GM18526 (cell line): ENCODE data around the gene RTKN.

Experiments
- POLR2A ChIP-seq: IDR thresholded peaks from 3 replicates; pipeline ENCODE4 v1.6.1; 2011; ENCODE audit not compliant: insufficient read length; ENCODE audit errors: extremely low read depth

Gene RTKN

GRCh38 chr2:74462054-74462785 is 20.5 kb upstream of the RTKN start:
- TF ChIP-seq POLR2A, result peak; percentile 0

DNA sequence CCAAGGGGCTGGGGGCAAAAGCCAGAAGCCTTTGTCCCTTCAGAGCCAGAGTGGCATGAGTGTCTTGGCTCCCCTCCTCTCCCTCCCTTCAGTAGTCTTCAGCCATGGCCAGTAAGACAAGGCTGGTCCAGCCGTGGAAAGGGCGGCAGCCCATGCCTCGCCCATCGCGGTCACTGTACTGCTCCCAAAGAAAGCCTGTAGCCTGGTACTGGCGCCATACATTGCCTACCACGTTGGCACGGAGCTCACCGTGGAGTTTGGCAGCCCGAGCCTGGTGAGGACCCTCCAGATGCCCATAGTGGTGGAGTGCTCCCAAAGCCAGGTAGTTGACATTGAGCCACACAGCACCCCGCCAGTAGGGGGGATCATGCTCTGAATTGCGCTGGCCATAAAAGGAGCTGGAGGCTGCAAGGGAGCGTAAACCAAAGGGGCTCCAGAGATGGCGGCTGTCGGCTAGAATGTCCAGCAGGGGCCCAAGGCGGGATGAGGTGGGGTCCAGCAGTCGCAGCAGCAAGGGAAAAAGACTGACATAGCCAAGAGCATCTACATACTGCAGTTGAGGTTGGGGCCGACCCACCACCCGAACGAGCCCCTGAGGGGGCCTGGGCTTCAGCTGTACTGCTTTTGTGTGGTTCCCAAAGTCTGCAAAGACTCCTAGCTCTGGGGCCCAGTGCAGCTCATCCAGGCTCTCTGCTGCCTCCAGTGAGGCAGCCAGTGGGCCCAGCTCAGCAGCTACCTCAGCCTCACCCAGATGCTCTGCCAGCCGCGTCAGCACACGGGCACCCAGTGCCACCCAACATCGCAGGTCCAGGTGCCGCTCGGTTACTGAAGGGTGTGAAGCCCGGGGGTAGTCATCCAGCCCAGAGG is 19.7 kb upstream of the RTKN start:
- TF ChIP-seq POLR2A, result no peak

GRCh38 chr2:74458938-74459363 is 17.2 kb upstream of the RTKN start:
- TF ChIP-seq POLR2A, result no peak

DNA sequence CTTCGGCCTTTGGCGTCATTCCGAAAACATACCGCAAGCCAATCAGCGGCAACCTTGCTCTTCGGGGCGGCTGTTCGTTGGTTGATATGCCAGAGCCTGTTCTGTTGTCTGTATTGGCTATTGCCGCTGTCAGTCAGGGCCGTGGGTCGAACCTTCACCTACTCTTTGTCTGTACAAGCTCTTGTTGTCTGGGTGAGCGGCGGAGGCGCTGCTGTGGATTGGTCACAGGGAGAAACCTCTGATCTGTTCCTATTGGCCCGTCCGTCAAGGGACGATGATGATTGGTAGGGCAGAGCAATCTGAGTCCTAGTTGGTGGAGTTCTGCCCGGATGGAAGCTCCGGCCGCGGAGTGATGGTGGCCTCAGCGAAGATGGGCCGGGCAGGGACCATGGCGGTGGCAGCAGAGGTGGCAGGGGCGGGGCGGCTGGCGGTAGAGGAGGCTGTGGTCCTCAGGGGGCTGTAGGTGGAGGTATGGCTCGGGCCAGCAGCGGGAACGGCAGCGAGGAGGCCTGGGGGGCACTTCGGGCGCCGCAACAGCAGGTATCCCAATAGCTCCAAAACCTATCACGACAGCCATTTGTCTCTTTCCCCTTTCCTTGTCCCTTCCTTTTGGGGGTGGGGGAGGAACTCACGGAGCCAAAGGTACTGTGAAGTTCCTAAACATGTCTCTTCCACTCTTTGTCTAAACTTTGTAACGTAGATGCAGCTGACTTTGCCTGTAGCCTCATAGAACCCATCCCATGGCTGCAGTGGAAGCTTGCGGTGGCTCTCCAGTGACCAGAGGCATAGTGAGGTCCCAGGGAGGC is 16.6 kb upstream of the RTKN start, which contains the start of gene WBP1:
Gene WBP1, plus strand, starts transcription at position 307 of the 806 bp plus-strand sequence. Its CDS starts 165 bp downstream, at position 472.
- TF ChIP-seq POLR2A, result peak; percentile 56

DNA sequence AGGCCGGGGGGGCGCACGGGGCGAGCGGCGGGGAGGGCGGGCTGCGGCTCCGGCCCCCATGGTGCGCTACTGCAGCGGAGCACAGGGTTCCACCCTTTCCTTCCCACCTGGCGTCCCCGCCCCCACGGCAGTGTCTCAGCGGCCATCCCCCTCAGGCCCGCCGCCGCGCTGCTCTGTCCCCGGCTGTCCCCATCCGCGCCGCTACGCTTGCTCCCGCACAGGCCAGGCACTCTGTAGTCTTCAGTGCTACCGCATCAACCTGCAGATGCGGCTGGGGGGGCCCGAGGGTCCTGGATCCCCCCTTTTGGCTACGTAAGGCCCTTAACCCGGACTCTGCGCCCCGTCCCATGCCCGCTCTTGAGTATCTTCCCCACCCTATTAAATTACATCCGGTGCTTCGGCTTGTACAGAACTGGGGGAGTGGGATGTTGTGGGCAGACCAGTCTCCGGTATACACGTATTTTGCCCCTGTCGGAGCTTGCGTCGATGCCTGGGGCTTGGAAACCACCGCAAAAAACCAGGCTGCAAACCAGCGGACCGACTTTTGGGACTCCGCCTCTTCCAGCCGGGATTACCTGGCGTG is 15.9 kb upstream of the RTKN start:
- TF ChIP-seq POLR2A, result peak; percentile 44

GRCh38 chr2:74457129-74457548 is 15.4 kb upstream of the RTKN start:
- peak; percentile 24 for TF ChIP-seq POLR2A

- TF ChIP-seq POLR2A, result peak; percentile 41
These were observed 13.1 kb upstream of the RTKN start, which contains the start of gene INO80B for GRCh38 chr2:74454654-74455511. INO80B (plus strand) TSS chr2:74455087; CDS start chr2:74455117, 30 bp downstream.

GRCh38 chr2:74450570-74451190 is 8.9 kb upstream of the RTKN start:
- no peak for TF ChIP-seq POLR2A

DNA sequence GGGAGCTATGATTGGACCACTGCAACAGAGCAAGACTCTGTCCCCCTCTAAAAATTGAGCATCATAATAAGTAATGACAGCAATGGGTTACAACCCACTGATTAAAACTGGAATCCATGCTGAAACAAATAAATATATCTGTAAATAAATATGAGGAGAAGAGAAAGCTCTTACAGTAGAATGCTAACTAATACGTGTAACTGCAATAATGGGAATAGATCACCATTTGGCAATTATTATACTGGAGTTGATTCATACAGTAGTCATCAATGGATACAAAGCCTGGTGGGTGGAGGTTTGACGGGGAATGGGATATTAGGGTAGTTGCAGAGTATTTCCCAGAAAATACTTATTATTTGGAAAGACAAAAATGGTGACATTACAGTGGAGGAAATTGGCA is 7.0 kb upstream of the RTKN start:
- TF ChIP-seq POLR2A, result no peak

GRCh38 chr2:74447230-74447999 is 5.7 kb upstream of the RTKN start:
- no peak for TF ChIP-seq POLR2A

DNA sequence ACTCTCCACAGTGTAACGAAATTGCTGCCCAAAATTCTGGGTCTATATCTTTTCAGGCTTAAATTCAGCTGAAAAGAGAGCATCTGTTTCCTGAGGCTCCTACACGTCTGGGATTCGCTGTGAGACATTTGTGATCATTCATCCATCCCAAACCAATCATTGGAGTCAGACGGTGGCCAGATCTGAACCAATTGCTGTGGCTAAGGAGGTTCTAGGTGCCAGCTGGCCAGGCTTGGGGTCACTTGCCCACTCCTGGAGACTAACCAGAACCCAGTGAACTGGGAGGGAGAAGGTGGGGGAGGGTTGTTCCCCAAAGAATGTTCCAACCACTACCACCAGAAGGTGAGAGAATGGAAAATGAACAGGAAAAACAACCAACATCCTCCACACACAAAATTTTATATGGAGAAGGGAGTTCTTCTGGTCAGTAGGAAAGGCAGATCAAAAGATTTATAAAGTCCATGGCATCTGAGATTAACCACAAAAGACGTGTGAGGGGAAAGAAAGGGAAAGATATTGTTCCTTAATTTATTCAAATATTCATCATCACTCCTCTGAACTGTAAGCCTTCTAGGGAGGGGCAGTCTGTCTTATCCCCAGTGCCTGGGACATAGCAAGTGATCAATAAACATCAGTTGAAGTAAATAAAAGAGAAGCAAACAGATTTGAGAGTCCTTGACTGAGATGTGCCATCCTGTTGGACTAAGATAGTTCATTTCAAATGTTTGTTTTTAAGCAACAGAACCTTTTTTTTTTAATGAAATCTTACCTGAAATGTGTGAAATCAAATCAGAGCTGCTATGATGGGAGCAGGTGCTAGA is 3.0 kb upstream of the RTKN start:
- no peak for TF ChIP-seq POLR2A

- TF ChIP-seq POLR2A, result no peak
These were observed 507 bp downstream of the RTKN start for GRCh38 chr2:74441170-74441689.
